ENCODE results near the gene ZFP57. TPM values are rescaled to one million over a fixed set of nuclear protein-coding genes. Genes with fewer than 3 reads are reported as not detected.

ZFP57 gene
- total RNA-seq, 1 experiment from 2014 or later = not detected

- no peak for DNase-seq
- Histone ChIP-seq H3K79me2 (ENCODE audit: low read length) (no peaks in the 10 kb centered on the region), H3K36me3 (ENCODE audit: low read depth, low read length) (no peaks in the 10 kb centered on the region), H4K20me1 (ENCODE audit: low read length) (no peaks in the 10 kb centered on the region), H3K4me3 (ENCODE audit: low read length) (no peak overlapping the region), H3F3A (ENCODE audit: low read length, unreplicated experiment) (no peaks in the 10 kb centered on the region), H3K27me3 (ENCODE audit: low read length) (peaks cover 17% of the 10 kb centered on the region; the same call in 1 of the 2 replicates), H3K4me1 (ENCODE audit: insufficient read depth, low read length) (no peaks in the 10 kb centered on the region), H3K27ac (ENCODE audit: low read length) (no peak overlapping the region), H3K9me2 (replicated peaks; ENCODE audit: low read length) (no peaks in the 10 kb centered on the region), H2AFZ (ENCODE audit: low read length) (no peak overlapping the region), H3K4me2 (ENCODE audit: low read length) (no peak overlapping the region), H3K9ac (ENCODE audit: low read length) (no peak overlapping the region), H3K9me3 (ENCODE audit: low read length) (no peaks in the 10 kb centered on the region)
- TF ChIP-seq EZH2phosphoT487 (IDR thresholded peaks at IDR 0.05; ENCODE audit: borderline replicate concordance, low read length) = no peak
- no peak for ATAC-seq
- intact Hi-C loops (cut with micrococcal nuclease) = no loop called here
- BruUV-seq (replicated peaks) = no TSS peak
- ChIA-PET CTCF (no interaction called here), POLR2A (ENCODE audit: unreplicated experiment) (no interaction called here)
These were observed 9.9 kb downstream of the ZFP57 start for GRCh38 chr6:29671026-29671425.

- no peaks in the 10 kb centered on the region for H3K9me2 ChIP-seq (replicated peaks; ENCODE audit: low read length)
- no peaks in the 10 kb centered on the region for H4K20me1 ChIP-seq (ENCODE audit: low read length)
- no peak for TF ChIP-seq EZH2phosphoT487 (IDR thresholded peaks at IDR 0.05; ENCODE audit: borderline replicate concordance, low read length)
- no peak for TF ChIP-seq CTCF (conservative IDR thresholded peaks at IDR 0.05; ENCODE audit: low read depth, low read length)
- TF ChIP-seq EZH2 (IDR thresholded peaks at IDR 0.05; ENCODE audit: low read length, unreplicated experiment) = no peak
- DNase-seq = no peak
- no peaks in the 10 kb centered on the region for H3K36me3 ChIP-seq (ENCODE audit: low read depth, low read length)
- ChIA-PET POLR2A (ENCODE audit: unreplicated experiment) (no interaction called here), CTCF (no interaction called here)
- intact Hi-C loops (cut with micrococcal nuclease) = no loop called here
- peaks cover 18% of the 10 kb centered on the region; the same call in 1 of the 2 replicates for H3K27me3 ChIP-seq (ENCODE audit: low read length)
- no peaks in the 10 kb centered on the region for H3K79me2 ChIP-seq (ENCODE audit: low read length)
- H3F3A ChIP-seq (ENCODE audit: low read length, unreplicated experiment) = no peaks in the 10 kb centered on the region
- no peak overlapping the region for H3K9ac ChIP-seq (ENCODE audit: low read length)
- no peaks in the 10 kb centered on the region for H3K4me1 ChIP-seq (ENCODE audit: insufficient read depth, low read length)
- no peaks in the 10 kb centered on the region for H3K9me3 ChIP-seq (ENCODE audit: low read length)
- no peak for ATAC-seq
- no peak overlapping the region for H3K4me2 ChIP-seq (ENCODE audit: low read length)
- no peak overlapping the region for H3K27ac ChIP-seq (ENCODE audit: low read length)
- H3K4me3 ChIP-seq (ENCODE audit: low read length) = no peak overlapping the region
- H2AFZ ChIP-seq (ENCODE audit: low read length) = no peak overlapping the region
- no TSS peak for BruUV-seq (replicated peaks)
These were observed 13.8 kb downstream of the ZFP57 start for GRCh38 chr6:29667158-29667557.

GRCh38 chr6:29666826-29667130 lies 14.2 kb downstream of the ZFP57 start:
- no peaks in the 10 kb centered on the region for H4K20me1 ChIP-seq (ENCODE audit: low read length)
- ChIA-PET POLR2A (ENCODE audit: unreplicated experiment) (no interaction called here), CTCF (no interaction called here)
- H3K79me2 ChIP-seq (ENCODE audit: low read length) = no peaks in the 10 kb centered on the region
- DNase-seq (no peak), ATAC-seq (no peak)
- TF ChIP-seq EZH2 (IDR thresholded peaks at IDR 0.05; ENCODE audit: low read length, unreplicated experiment) (no peak), EZH2phosphoT487 (IDR thresholded peaks at IDR 0.05; ENCODE audit: borderline replicate concordance, low read length) (no peak), CTCF (conservative IDR thresholded peaks at IDR 0.05; ENCODE audit: low read depth, low read length) (no peak)
- intact Hi-C loops (cut with micrococcal nuclease) = no loop called here
- H2AFZ ChIP-seq (ENCODE audit: low read length) = no peak overlapping the region
- H3K9ac ChIP-seq (ENCODE audit: low read length) = no peak overlapping the region
- BruUV-seq (replicated peaks) = no TSS peak
- H3K27ac ChIP-seq (ENCODE audit: low read length) = no peak overlapping the region
- H3K4me3 ChIP-seq (ENCODE audit: low read length) = no peak overlapping the region
- H3K4me2 ChIP-seq (ENCODE audit: low read length) = no peak overlapping the region
- H3K27me3 ChIP-seq (ENCODE audit: low read length) = peaks cover 18% of the 10 kb centered on the region; the same call in 1 of the 2 replicates
- no peaks in the 10 kb centered on the region for H3K9me3 ChIP-seq (ENCODE audit: low read length)
- no peaks in the 10 kb centered on the region for H3K4me1 ChIP-seq (ENCODE audit: insufficient read depth, low read length)
- no peaks in the 10 kb centered on the region for H3K36me3 ChIP-seq (ENCODE audit: low read depth, low read length)
- H3K9me2 ChIP-seq (replicated peaks; ENCODE audit: low read length) = no peaks in the 10 kb centered on the region
- H3F3A ChIP-seq (ENCODE audit: low read length, unreplicated experiment) = no peaks in the 10 kb centered on the region
